ENCODE data around the gene ELAVL3. TPM values are rescaled to one million over a fixed set of nuclear protein-coding genes. Genes with fewer than 3 reads are reported as not detected.

The ELAVL3 gene
- polyA plus RNA-seq (ENCODE audit: insufficient read length in 4 of 4): under 1 TPM; 0.13 to 0.53 (median 0.22) TPM

DNA sequence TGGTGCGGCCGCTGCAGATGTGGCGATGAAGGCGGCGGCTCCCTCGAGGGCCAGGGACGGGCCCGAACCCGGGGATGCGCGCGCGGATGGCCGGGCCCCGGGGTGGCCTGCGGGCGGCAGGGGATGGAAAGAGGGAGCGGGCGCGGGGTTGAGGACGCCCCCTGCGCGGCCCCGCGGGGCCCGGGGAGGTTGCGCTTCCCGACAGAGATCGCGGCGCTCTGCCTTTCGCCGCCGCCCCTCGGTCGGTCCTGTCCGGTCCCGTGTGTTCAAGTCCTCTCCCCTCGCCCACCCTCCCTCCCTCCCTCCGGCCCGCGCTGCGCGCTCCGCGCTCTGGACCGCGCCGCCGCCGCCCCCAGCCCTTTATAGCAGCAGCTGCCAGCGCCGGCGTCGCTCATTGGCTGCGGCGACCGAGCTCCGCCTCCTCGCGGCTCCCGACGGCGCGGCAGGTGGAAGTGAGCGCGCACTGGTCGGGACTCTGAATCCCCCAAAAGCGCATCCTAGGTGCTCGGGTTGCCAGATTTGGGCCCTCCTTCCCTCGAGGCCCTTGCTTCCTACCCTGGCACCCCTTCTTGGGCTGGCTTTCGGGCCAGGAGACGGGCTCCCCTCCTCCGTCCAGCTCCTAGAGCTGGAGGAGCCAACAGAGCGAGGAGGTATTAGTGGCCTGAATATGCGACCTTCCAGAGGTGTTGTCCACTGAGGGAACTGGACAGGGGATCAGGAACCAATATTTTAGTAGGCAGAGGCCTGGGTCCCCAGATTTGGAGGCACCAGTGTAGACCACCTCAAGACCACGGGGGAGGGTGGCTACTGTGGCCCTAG lies at the start of gene ELAVL3:
Gene ELAVL3, minus strand, starts transcription at position 332 of the 819 bp plus-strand sequence. CDS start 438 bp downstream, outside the sequence.
- no peak for DNase-seq (ENCODE audit: low read depth in 4 of 4, low spot score in 3 of 4)

DNA sequence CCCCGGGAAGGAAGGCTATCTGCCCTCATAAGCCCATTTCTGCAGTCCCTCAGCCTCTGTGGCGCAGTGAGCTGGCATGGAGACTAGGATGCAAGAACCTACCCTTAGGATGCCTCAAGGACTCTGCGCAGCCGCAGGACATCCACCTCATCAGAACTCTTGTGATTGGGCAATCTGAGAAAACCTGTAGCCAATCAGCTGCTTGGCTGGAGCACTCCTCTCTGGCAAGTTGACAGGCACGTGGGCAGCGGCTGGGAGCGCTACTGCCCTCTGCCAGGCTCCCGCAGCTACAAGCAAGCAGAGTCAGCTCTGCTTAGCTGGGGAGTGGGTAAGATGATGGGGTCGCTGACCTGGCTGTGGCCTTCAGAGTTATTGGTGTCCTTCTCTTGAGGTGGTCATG lies 49.6 kb upstream of the ELAVL3 start:
- DNase-seq (ENCODE audit: low read depth in 4 of 4, low spot score in 3 of 4): no peak

DNA sequence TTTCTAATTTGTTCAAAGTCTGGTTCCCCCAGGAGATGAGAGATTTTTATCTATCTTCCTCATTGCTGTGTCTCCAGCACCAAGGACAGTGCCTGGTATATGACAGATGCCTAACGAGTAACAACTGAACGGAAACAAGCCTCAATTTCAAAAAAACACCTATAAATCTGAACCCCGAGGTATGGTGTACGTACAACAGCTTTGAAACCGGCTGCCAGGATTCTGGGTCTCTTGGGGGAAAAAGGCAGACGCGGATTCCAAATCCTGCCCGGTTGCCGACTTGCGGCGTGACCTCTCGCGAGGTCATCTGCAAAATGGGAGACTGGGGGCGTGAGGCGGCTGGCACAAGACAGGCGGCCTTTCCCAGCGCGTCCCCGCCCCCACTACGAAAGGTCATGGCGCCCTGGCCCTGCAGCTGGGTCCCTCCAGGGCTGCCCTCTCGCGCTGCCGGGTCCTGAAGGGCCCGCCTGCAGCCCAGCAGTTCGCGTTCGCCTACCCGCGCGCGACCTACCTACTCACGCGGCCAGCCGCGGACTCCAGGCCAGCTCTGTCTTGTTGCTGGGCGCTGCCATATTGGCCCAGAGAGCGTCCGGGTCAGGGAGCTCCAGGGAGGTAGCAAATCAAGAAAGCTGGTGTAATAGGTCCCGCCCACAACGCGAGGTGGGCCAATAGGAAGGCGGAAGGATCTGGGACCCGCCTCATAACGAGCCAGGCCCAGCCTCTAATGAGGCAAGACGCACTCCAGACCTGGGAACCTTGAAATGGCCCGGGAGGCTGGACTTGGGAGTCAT lies 47.9 kb upstream of the ELAVL3 start, which contains the start of gene ECSIT:
Gene ECSIT, minus strand, starts transcription at position 584 of the 791 bp plus-strand sequence. CDS start 9,964 bp downstream, outside the sequence.
- peak in 3 of 4 donors; percentile 90 to 97 (median 96) for DNase-seq (ENCODE audit: low read depth in 4 of 4, low spot score in 3 of 4)

DNA sequence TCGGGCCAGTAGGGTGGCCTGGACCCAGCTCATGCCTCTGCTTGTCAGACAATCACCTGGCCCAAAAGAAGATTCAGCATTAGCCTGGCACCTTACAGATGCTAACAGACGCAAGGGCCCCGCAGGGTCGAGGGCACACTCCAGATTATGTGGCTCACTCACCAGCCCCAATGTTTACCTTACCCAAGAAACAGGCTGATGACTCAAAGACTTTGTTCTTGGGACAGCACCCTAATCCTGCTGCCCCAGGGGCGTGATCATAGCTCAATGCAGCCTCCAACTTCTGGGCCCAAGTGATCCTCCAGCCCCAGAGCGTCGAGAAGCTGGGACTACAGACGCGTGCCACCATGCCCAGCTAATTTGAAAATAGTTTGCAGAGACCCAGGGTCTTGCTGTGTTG lies 38.3 kb upstream of the ELAVL3 start:
- no peak for DNase-seq (ENCODE audit: low read depth in 4 of 4, low spot score in 3 of 4)

DNA sequence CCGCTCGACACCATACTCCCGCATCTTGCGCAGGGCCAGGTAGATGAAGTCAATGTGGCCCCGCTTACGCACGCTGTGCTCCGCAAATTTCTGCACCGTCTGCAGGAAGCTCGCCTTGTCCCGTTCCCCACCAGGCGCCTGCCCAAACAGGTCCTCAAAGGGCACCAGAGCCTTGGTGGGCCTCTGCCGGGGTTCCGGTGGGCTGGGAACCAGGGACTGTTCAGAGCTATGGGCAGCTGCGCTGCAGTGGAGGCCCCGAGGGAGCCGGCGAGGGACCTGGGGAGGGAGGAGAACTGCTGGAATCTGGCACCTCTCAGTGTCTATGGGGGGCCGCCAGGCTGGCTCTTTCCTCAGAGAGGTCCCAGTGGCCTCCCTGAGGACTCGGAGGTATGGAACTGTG lies 33.1 kb upstream of the ELAVL3 start:
- no peak for DNase-seq (ENCODE audit: low read depth in 4 of 4, low spot score in 3 of 4)

DNA sequence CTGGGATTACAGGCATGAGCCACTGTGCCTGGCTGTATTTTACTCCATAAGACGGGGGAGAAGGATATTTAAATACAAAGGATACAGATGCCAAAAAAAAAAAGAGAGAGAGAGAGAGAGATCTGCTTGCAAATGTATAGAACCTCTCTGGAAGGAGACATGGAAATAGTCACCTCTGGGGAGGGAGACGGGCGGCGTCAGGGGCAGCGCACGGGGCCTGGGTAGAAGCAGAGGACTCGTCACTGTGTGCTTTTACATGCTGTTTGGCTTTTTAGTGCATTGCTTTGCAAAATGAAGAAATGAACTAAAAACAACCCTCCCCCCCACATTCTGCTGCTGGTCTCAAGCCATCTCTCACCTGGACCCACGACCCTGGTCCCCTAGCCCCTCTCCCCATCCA lies 29.6 kb upstream of the ELAVL3 start:
- no peak for DNase-seq (ENCODE audit: low read depth in 4 of 4, low spot score in 3 of 4)

- no peak for DNase-seq (ENCODE audit: low read depth in 4 of 4, low spot score in 3 of 4)
These were observed 26.7 kb upstream of the ELAVL3 start for GRCh38 chr19:11507370-11508078.

DNA sequence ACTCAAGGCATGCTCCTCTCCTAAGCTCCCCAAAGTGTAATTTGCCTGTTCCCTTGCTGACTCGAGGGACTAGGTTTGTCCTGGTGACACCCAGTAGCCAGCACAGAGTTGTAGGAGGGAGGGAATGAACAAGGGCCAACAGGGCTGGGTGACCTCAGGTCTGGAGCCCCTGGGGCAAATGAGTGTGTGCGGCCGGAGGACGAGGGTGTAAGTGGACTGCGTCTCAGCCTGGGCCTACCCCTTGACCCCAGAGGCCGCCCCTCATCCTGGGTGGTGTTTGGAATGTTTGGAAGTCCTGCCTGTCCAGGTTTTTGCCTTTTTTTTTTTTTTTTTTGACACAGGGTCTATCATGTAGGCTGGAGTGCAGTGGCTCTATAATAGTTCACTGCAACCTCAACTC lies 26.1 kb upstream of the ELAVL3 start:
- DNase-seq (ENCODE audit: low read depth in 4 of 4, low spot score in 3 of 4): no peak

GRCh38 chr19:11506101-11506555 lies 25.3 kb upstream of the ELAVL3 start:
- DNase-seq (ENCODE audit: low read depth in 4 of 4, low spot score in 3 of 4): no peak

- DNase-seq (ENCODE audit: low read depth in 4 of 4, low spot score in 3 of 4): peak; percentile 93 to 95 (median 94)
These were observed 24.8 kb upstream of the ELAVL3 start, which contains the start of gene ZNF653 for GRCh38 chr19:11505504-11506100. Gene ZNF653 (minus strand): TSS chr19:11505839. CDS start chr19:11505786, 53 bp downstream.

DNA sequence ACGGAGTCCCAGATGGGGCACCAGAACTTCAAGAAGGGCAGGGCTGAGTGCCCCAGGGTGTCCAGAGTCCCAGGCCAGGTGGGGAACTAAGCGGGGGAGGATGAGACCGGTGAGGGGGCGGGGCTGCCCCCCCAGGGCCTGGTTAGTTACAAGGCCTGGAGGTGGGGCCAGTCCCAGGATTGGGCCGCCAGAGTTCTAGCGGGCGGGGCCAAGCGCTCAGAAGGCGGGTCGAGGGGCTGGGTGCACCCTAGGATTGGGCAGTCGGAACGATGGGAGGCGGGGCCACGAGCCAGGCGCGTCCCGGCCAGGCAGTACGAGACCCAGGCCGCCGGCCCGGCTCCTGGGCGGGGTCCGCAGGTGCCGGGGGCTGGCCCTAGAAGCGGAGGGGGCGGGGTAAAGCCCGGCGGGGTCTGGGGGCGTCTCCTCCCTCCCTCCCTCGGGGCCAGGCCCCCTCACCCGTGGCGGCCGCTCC lies 24.2 kb upstream of the ELAVL3 start:
- peak; percentile 74 to 90 (median 85) for DNase-seq (ENCODE audit: low read depth in 4 of 4, low spot score in 3 of 4)

DNA sequence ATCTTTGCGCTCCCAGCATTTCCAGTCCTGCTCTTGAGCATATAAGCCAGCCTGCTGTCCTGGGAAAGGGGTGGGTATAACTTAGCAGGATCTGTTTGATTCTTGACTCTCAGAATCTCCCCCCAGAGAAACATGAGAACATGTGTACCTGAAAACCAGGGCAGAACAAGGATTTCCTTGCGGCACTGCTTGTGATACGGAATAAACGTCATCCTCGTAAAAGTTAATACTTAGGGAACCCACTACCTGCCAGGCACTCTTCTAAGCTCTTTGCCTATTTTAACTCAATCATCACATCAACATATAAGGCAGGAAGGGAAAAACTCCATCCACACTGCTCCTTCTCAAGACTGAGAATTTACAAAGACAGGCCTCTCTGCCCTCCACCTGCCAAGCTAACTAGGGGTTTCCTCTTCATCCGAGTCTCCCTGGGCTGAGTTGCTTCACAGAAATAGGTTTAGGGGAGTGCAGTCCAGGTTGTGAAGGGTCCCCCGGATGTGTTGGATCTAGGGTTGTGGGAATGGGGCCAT lies 23.7 kb upstream of the ELAVL3 start:
- DNase-seq (ENCODE audit: low read depth in 4 of 4, low spot score in 3 of 4): no peak

GRCh38 chr19:11499890-11500420 lies 19.1 kb upstream of the ELAVL3 start:
- DNase-seq (ENCODE audit: low read depth in 4 of 4, low spot score in 3 of 4): no peak

- no peak for DNase-seq (ENCODE audit: low read depth in 4 of 4, low spot score in 3 of 4)
These were observed 18.4 kb upstream of the ELAVL3 start for GRCh38 chr19:11499220-11499726.

DNA sequence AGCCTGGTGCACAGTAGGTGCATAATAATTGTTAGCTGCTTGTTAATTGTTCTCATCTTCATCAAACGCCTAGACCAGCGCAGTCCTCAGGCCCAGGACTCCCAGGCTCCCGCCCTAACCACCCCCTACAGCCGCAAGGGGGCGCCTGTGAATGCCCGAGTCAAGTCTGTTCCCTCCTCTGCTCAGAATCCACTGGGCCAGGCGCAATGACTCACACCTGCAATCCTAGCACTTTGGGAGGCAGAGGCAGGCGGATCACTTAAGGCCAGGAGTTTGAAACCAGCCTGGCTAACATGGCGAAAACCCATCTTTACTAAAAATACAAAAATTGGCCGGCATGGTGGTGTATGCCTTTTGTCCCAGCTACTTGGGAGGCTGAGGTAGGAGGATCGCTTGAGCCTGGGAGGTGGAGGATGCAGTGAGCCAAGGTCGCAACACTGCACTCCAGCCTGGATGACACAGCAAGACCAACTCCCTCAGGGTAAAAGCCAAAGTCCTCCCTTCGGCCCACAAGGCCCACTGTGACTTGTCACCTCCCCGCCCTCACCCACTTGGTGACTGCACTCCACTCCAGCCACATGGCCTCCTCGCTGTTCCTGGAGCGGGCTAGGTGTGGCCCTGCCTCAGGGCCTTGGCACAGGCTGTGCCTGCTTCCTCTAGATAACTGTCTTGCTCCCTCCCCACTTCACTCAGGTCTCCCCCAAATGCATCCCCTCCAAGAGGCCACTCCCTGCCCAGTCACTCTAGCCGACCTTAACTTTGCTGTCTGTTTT lies 15.7 kb upstream of the ELAVL3 start:
- no peak for DNase-seq (ENCODE audit: low read depth in 4 of 4, low spot score in 3 of 4)

GRCh38 chr19:11495885-11496284 lies 15.0 kb upstream of the ELAVL3 start:
- DNase-seq (ENCODE audit: low read depth in 4 of 4, low spot score in 3 of 4): no peak

GRCh38 chr19:11495481-11495880 lies 14.6 kb upstream of the ELAVL3 start:
- DNase-seq (ENCODE audit: low read depth in 4 of 4, low spot score in 3 of 4): no peak

- DNase-seq (ENCODE audit: low read depth in 4 of 4, low spot score in 3 of 4): no peak
These were observed 13.9 kb upstream of the ELAVL3 start for GRCh38 chr19:11494634-11495285.
